HAP-1 (cell line): ENCODE results near the gene FGFRL1.
A peak's percentile ranks its signal among the peaks of the same experiment; 100 is the strongest.

Source experiments
- DNase-seq, 2 experiments: peaks; one replicate each; pipeline ENCODE4 v3.0.0-alpha.2; 2016 to 2020; ENCODE audit warnings: low spot score in 2 of 2
- H3K27me3 ChIP-seq: fragments of 250-450 bp; sonication (Bioruptor Pico); 2 replicates; pipeline ENCODE4 v1.5.1; 2020; ENCODE audit warnings: low read depth, mild to moderate bottlenecking, moderate library complexity
- H3K36me3 ChIP-seq: fragments of 250-450 bp; sonication (Bioruptor Pico); replicated peaks from 2 replicates; pipeline ENCODE4 v1.5.1; 2020; ENCODE audit warnings: mild to moderate bottlenecking
- H3K4me1 ChIP-seq: fragments of 250-450 bp; sonication (Bioruptor Pico); 2 replicates; pipeline ENCODE4 v1.5.1; 2020; ENCODE audit warnings: mild to moderate bottlenecking
- H3K4me3 ChIP-seq: fragments of 250-450 bp; sonication (Bioruptor Pico); 2 replicates; pipeline ENCODE4 v1.5.1; 2020; ENCODE audit warnings: mild to moderate bottlenecking, moderate library complexity
- H3K9me3 ChIP-seq: fragments of 250-450 bp; sonication (Bioruptor Pico); 2 replicates; pipeline ENCODE4 v1.5.1; 2020; ENCODE audit warnings: mild to moderate bottlenecking, moderate library complexity
- in situ Hi-C: fragments of 300-500 bp; cut with MboI; formaldehyde crosslinking; loops from 3 replicates; pipeline ENCODE4 v1.14.3; 2020; ENCODE audit warnings: low sequenced_read_pairs, inconsistent platforms, mixed read lengths

FGFRL1 gene

DNA sequence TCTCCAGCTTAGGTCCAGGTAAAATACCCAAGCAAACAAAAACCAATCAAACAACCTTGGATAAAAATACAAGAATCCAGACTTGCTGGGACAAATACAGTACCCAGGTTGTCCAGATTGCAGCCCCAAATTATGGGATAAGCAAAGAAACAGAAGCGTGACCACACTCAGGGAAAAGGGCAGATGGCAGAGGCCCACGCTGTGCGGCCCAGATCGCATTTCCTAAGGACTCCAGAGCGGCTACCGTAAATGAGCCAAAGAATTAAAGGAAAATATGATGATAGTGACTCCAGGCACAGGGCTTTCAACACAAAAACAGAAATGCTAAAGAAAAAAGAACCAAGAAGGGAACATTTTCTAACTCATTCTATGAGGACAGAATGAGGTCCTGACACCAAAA lies 50.3 kb downstream of the FGFRL1 start:
- no peaks in the 10 kb centered on the region for H3K9me3 ChIP-seq

DNA sequence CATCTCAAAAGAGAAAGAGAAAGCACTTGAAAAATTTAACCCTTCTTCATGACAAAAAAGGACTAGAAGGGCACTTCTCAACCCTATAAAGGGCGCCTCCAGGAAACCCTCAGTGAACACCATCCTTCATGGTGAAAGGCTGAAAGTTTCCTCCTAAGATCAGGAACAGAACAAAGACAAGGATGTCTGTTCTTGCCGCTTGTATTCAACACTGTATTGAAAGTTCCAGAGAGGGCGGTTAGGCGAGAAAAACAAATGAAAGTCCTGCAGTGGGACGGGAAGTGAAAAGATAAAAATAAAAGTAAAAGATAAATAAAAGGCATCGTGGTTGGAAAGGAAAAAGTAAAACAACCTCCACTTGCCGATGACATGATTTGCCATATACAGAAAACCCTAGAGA lies 51.0 kb downstream of the FGFRL1 start:
- Histone ChIP-seq H3K4me3 (no peak overlapping the region), H3K9me3 (no peaks in the 10 kb centered on the region), H3K36me3 (no peaks in the 10 kb centered on the region), H3K27me3 (peaks cover 28% of the 10 kb centered on the region; the same call in 1 of the 2 replicates), H3K4me1 (no peaks in the 10 kb centered on the region)
- DNase-seq: no peak
- in situ Hi-C loops: no loop called here

More for the DNA sequence above, 50.3 kb downstream of the FGFRL1 start:
- H3K4me1 ChIP-seq: no peaks in the 10 kb centered on the region
- in situ Hi-C loops: no loop called here
- H3K36me3 ChIP-seq: no peaks in the 10 kb centered on the region
- DNase-seq: no peak
- no peak overlapping the region for H3K4me3 ChIP-seq
- H3K27me3 ChIP-seq: peaks cover 31% of the 10 kb centered on the region; the same call in 1 of the 2 replicates

DNA sequence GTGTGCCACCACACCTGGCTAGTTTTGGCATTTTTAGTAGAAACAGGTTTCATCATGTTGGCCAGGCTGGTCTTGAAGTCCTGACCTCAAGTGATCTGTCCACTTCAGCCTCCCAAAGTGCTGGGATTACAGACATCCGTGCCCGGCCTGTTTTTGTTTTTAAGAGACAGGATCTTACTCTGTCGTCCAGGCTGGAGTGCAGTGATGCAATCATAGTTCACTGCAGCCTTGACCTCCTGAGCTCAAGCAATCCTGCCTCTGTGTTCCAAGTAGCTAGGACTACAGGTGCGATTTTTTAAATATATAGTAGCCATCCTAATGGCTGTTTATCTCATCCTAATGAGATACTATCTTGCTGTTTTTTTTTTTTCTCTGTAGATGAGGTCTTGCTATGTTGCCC lies 54.3 kb downstream of the FGFRL1 start:
- Histone ChIP-seq H3K4me1 (no peaks in the 10 kb centered on the region), H3K9me3 (no peaks in the 10 kb centered on the region), H3K27me3 (peaks cover 9% of the 10 kb centered on the region; the same call in 1 of the 2 replicates), H3K36me3 (no peaks in the 10 kb centered on the region), H3K4me3 (no peak overlapping the region)
- no peak for DNase-seq
- in situ Hi-C loops: no loop called here

DNA sequence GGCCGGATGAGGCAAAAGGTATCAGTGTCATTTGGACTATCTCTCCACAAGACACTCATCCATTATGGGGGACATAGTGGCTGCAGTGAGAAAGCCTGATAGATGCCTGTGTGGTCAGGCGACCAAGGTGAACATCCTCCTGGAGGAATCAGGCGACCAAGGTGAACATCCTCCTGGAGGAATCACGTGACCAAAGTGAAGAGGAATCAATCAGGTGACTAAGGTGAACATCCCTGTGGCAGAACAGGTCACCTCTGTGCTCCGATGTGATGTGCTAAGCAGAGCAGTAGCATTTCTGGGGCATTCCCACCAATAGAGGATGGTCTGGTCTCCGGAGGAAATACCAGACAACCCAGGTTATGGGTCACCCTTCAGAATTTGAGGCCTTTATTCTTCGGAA lies 58.0 kb downstream of the FGFRL1 start:
- Histone ChIP-seq H3K9me3 (no peaks in the 10 kb centered on the region), H3K4me3 (no peak overlapping the region), H3K27me3 (peaks cover 7% of the 10 kb centered on the region), H3K36me3 (no peaks in the 10 kb centered on the region), H3K4me1 (no peaks in the 10 kb centered on the region)
- in situ Hi-C loops: no loop called here
- DNase-seq: no peak

DNA sequence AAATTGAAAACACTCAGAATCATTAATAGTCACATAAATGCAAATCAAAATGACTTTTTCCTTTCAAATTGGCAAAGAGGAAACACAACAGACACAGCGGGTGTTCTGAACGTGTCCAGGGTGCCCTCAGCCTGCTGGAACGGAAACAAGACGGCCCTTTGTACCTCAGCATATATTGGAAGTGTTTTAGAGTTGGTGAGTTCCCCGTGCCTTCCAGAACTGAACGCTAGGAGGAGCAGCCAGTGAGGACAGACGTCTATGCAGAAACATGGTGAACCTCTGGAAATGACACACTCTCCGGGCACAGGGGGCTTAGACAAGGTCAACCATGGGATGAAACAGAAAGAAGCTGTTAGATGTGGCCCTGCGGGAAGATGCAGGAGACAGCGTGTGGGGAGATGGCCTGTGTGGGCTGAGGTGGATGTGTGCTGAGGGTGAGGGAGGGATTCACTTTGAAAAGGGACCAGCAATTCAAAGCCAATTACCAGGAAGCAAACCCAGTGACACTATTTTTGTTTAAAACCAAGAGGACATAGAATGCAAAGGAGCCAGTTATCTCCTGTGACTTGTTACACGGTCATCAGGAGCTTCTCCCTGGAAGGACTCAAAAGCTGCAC lies 61.5 kb downstream of the FGFRL1 start:
- Histone ChIP-seq H3K4me3 (no peak overlapping the region), H3K9me3 (no peaks in the 10 kb centered on the region), H3K36me3 (no peaks in the 10 kb centered on the region), H3K27me3 (peaks cover 5% of the 10 kb centered on the region; the same call in 1 of the 2 replicates), H3K4me1 (no peaks in the 10 kb centered on the region)
- DNase-seq: peak; percentile 37 to 69
- in situ Hi-C loops: no loop called here

DNA sequence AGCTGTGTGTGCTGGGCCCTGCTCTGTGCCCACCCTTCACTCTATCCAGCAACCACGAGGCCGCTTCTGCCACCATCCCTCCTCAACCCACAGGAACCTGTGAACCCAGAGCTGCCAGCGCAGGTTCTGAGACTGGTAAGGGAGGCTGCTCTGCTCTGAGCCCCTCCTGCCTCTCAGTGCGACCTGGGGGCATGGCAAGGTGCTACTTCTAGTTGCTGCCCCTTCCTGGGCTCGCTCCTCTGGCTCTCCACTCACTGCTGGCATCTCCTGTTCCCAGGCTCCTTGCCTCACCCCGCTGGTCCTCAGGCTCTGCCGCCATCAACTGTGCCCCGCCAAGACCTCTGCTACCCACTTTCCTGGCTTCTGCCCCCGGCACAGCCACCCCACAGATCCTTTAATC lies 62.7 kb downstream of the FGFRL1 start:
- no peaks in the 10 kb centered on the region for H3K4me1 ChIP-seq
- no peak overlapping the region for H3K4me3 ChIP-seq
- in situ Hi-C loops: no loop called here
- peaks cover 5% of the 10 kb centered on the region; the same call in 1 of the 2 replicates for H3K27me3 ChIP-seq
- DNase-seq: no peak
- H3K36me3 ChIP-seq: no peaks in the 10 kb centered on the region
- H3K9me3 ChIP-seq: no peaks in the 10 kb centered on the region; the same call in 1 of the 2 replicates

DNA sequence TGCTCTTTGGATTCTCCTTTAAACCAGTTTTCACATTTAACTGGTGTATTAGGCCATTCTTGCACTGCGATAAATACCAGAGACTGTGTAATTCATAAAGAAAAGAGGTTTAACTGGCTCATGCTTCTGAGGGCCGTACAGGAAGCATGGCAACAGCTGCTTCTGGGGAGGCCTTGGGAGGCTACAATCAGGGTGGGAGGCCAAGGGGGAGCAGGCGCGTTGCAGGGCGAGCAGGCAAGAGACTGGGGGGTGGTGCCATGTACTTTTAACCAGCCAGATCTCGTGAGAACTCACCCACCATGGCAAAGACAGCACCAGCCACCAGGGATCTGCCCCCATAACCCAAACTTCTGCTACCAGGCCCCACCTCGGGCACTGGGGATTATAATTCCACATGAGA lies 63.8 kb downstream of the FGFRL1 start:
- Histone ChIP-seq H3K36me3 (no peaks in the 10 kb centered on the region), H3K4me3 (no peak overlapping the region), H3K4me1 (no peaks in the 10 kb centered on the region), H3K27me3 (peaks cover 5% of the 10 kb centered on the region; the same call in 1 of the 2 replicates), H3K9me3 (no peaks in the 10 kb centered on the region; the same call in 1 of the 2 replicates)
- in situ Hi-C loops: no loop called here
- DNase-seq: no peak

DNA sequence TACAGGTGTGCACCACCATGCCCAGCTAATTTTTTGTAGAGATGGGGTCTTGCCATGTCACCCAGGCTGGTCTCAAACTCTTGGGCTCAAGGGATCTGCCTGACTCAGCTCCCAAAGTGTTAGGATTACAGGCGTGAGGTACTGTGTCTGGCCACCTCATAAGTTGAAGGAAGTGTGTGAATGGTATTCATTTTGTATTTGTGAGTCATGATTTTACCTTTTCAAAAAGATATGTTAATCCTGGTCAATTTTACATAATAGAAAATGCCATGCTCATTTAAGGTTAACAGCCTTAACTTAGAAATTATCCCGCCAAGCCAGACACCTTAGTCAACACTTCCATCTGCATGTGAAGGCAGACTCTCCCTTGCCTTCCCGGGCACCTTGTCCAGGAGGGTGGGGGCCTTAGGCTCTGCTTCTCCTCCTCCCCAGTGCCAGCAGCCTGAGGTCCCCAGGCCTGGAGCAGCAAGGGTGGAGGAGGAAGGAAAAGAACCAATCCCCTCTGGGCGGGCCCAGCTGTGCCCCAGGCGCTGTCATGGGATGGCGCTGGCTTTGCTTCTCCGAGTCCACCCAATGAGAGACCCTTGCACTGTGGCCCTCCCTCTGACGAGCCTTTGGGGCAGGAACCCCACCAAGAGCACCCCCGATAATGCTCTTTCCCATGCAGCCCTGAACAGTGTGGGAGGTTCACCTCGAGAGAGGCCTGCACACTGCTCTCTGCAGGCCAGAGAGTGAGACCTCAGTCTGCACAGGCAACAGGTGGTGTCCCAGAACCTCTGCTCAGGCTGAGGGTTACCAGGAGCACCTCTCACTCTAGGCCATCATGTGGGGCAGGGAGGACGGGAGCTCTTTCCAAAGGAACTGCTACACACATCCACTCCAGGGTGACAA lies 64.6 kb downstream of the FGFRL1 start:
- Histone ChIP-seq H3K4me1 (no peaks in the 10 kb centered on the region), H3K36me3 (no peaks in the 10 kb centered on the region), H3K4me3 (no peak overlapping the region), H3K9me3 (no peaks in the 10 kb centered on the region; the same call in 1 of the 2 replicates), H3K27me3 (peaks cover 5% of the 10 kb centered on the region; the same call in 1 of the 2 replicates)
- in situ Hi-C loops: no loop called here
- DNase-seq: no peak
